Measurements from ENCODE around the gene RPAIN. TPM values are rescaled to one million over a fixed set of nuclear protein-coding genes. Genes with fewer than 3 reads are reported as not detected.

RPAIN gene
- 30.0 TPM for total RNA-seq
- long read RNA-seq, transcript RPAIN-202 (6 exons, 1,394 nt): minor isoform, 5 of 56 reads
- long read RNA-seq, transcript RPAIN-205 (4 exons, 1,057 nt): major isoform, 17 of 56 reads
- long read RNA-seq, transcript RPAIN-209 (6 exons, 1,423 nt): minor isoform, 5 of 56 reads
- long read RNA-seq, transcript RPAIN-203 (7 exons, 1,535 nt): minor isoform, 14 of 56 reads
- long read RNA-seq, partial matches to known transcripts: 2 of 56 reads
- long read RNA-seq, other reads (novel, unspliced or antisense): 2 of 56 reads

- intact Hi-C loops (cut with DNase I): no loop called here
Measured at GRCh38 chr17:5419959-5420653, at the start of gene RPAIN. TSS of gene RPAIN (plus strand) at chr17:5420182. CDS start at chr17:5420211, 29 bp downstream.

GRCh38 chr17:5370411-5370810 is 49.6 kb upstream of the RPAIN start:
- intact Hi-C loops (cut with DNase I): no loop called here
- no peak for DNase-seq (ENCODE audit: low spot score)

More at GRCh38 chr17:5419959-5420653, at the start of gene RPAIN:
- peak; percentile 95 for DNase-seq (ENCODE audit: low spot score)

GRCh38 chr17:5373112-5373511 is 46.9 kb upstream of the RPAIN start:
- intact Hi-C loops (cut with DNase I): no loop called here
- DNase-seq (ENCODE audit: low spot score): no peak

- no peak for DNase-seq (ENCODE audit: low spot score)
- intact Hi-C loops (cut with DNase I): no loop called here
Measured at GRCh38 chr17:5378566-5379207, 41.3 kb upstream of the RPAIN start.

GRCh38 chr17:5379351-5380107 is 40.5 kb upstream of the RPAIN start:
- intact Hi-C loops (cut with DNase I): no loop called here
- no peak for DNase-seq (ENCODE audit: low spot score)

GRCh38 chr17:5380491-5381135 is 39.4 kb upstream of the RPAIN start:
- intact Hi-C loops (cut with DNase I): no loop called here
- DNase-seq (ENCODE audit: low spot score): no peak

- intact Hi-C loops (cut with DNase I): no loop called here
- no peak for DNase-seq (ENCODE audit: low spot score)
Measured at GRCh38 chr17:5381542-5381941, 38.4 kb upstream of the RPAIN start.

- DNase-seq (ENCODE audit: low spot score): no peak
- intact Hi-C loops (cut with DNase I): no loop called here
Measured at GRCh38 chr17:5391678-5392077, 28.3 kb upstream of the RPAIN start.

- intact Hi-C loops (cut with DNase I): no loop called here
- DNase-seq (ENCODE audit: low spot score): no peak
Measured at GRCh38 chr17:5396612-5397011, 23.4 kb upstream of the RPAIN start.

GRCh38 chr17:5399767-5400166 is 20.2 kb upstream of the RPAIN start:
- intact Hi-C loops (cut with DNase I): no loop called here
- no peak for DNase-seq (ENCODE audit: low spot score)

GRCh38 chr17:5405400-5405799 is 14.6 kb upstream of the RPAIN start:
- intact Hi-C loops (cut with DNase I): no loop called here
- no peak for DNase-seq (ENCODE audit: low spot score)

GRCh38 chr17:5408186-5408585 is 11.8 kb upstream of the RPAIN start:
- DNase-seq (ENCODE audit: low spot score): no peak
- intact Hi-C loops (cut with DNase I): no loop called here

- DNase-seq (ENCODE audit: low spot score): no peak
- intact Hi-C loops (cut with DNase I): no loop called here
Measured at GRCh38 chr17:5410594-5411272, 9.2 kb upstream of the RPAIN start.

- intact Hi-C loops (cut with DNase I): no loop called here
- no peak for DNase-seq (ENCODE audit: low spot score)
Measured at GRCh38 chr17:5413682-5414081, 6.3 kb upstream of the RPAIN start.

GRCh38 chr17:5416901-5417300 is 3.1 kb upstream of the RPAIN start:
- no peak for DNase-seq (ENCODE audit: low spot score)
- intact Hi-C loops (cut with DNase I): no loop called here

GRCh38 chr17:5418858-5419355 is 1.1 kb upstream of the RPAIN start:
- DNase-seq (ENCODE audit: low spot score): no peak
- intact Hi-C loops (cut with DNase I): no loop called here

- DNase-seq (ENCODE audit: low spot score): peak; percentile 98
- intact Hi-C loops (cut with DNase I): no loop called here
Measured at GRCh38 chr17:5419356-5419958, 525 bp upstream of the RPAIN start, which contains the start of gene NUP88. TSS of gene NUP88 (minus strand) at chr17:5419662. CDS start at chr17:5419650, 12 bp downstream.

- DNase-seq (ENCODE audit: low spot score): no peak
- intact Hi-C loops (cut with DNase I): no loop called here
Measured at GRCh38 chr17:5422505-5422904, 2.5 kb downstream of the RPAIN start.

Data from cardiac septum (tissue), 1 donor.